Nephron progenitor cell (in vitro differentiated cells): ENCODE data around the gene KDM6A.

Source experiments
- DNase-seq: peaks from one replicate; pipeline ENCODE4 v3.0.0; 2021
- H3K27ac Mint-ChIP-seq: 2 replicates; pipeline ENCODE4 v1.8.0; 2021; ENCODE audit warnings: mild to moderate bottlenecking, moderate library complexity, mixed read lengths
- H3K27me3 Mint-ChIP-seq: 2 replicates; pipeline ENCODE4 v1.8.0; 2021; ENCODE audit warnings: mild to moderate bottlenecking, low read depth, mixed read lengths; ENCODE audit not compliant: poor library complexity
- H3K36me3 Mint-ChIP-seq: 2 replicates; pipeline ENCODE4 v1.8.0; 2021; ENCODE audit warnings: low read depth, mixed read lengths
- H3K4me1 Mint-ChIP-seq: 2 replicates; pipeline ENCODE4 v1.8.0; 2021; ENCODE audit warnings: mixed read lengths
- H3K4me3 Mint-ChIP-seq: 2 replicates; pipeline ENCODE4 v1.8.0; 2021; ENCODE audit warnings: mild to moderate bottlenecking, moderate library complexity, mixed read lengths
- H3K9me3 Mint-ChIP-seq: 2 replicates; pipeline ENCODE4 v1.8.0; 2021; ENCODE audit warnings: mild to moderate bottlenecking, moderate library complexity, mixed read lengths
- TF ChIP-seq, protein P1 (sequence below): fragments of 200-600 bp; sonication (generic); IDR thresholded peaks from 2 replicates; pipeline ENCODE4 v1.5.0; 2021; ENCODE audit warnings: antibody characterized with exemption

KDM6A gene

DNA sequence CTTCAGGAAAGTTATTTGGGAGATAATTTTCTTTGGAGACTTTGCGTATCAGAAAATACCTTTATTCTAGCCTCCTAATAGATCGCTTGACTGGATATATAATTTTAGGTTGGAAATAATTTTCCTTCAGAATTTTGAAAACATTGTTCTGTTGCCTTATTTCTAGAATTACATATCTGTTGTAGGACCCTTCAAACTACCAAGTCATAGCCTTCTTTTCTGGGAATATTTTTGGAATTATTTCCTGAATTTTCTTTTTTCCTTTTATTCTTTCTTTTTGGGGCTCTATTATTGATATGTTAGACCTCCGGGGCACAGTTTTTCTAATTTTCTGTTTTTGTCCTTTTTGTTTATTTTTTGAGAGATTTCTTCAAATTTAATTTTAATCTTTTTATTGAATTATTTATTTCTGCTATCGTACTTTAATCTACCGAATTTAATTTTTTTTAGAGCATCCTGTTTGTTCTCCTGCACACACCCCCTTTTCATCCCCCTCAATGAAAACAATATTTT, 100.5 kb downstream of the KDM6A start:
- no peaks in the 10 kb centered on the region for H3K27me3 Mint-ChIP-seq
- H3K9me3 Mint-ChIP-seq: peaks cover 78% of the 10 kb centered on the region
- H3K4me1 Mint-ChIP-seq: peaks cover 26% of the 10 kb centered on the region
- no peak overlapping the region for H3K4me3 Mint-ChIP-seq
- H3K36me3 Mint-ChIP-seq: peaks cover 63% of the 10 kb centered on the region
- no peak for DNase-seq
- no peak overlapping the region for H3K27ac Mint-ChIP-seq
- TF ChIP-seq, protein P1, sequence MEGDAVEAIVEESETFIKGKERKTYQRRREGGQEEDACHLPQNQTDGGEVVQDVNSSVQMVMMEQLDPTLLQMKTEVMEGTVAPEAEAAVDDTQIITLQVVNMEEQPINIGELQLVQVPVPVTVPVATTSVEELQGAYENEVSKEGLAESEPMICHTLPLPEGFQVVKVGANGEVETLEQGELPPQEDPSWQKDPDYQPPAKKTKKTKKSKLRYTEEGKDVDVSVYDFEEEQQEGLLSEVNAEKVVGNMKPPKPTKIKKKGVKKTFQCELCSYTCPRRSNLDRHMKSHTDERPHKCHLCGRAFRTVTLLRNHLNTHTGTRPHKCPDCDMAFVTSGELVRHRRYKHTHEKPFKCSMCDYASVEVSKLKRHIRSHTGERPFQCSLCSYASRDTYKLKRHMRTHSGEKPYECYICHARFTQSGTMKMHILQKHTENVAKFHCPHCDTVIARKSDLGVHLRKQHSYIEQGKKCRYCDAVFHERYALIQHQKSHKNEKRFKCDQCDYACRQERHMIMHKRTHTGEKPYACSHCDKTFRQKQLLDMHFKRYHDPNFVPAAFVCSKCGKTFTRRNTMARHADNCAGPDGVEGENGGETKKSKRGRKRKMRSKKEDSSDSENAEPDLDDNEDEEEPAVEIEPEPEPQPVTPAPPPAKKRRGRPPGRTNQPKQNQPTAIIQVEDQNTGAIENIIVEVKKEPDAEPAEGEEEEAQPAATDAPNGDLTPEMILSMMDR: no peak

- no peak for DNase-seq
- Mint-ChIP-seq H3K4me1 (peaks cover 26% of the 10 kb centered on the region), H3K36me3 (peaks cover 72% of the 10 kb centered on the region), H3K27ac (no peak overlapping the region), H3K9me3 (peaks cover 87% of the 10 kb centered on the region), H3K27me3 (no peaks in the 10 kb centered on the region), H3K4me3 (no peak overlapping the region)
- TF ChIP-seq, protein P1: no peak
Observed at GRCh38 chrX:44974451-44974850, 101.5 kb downstream of the KDM6A start.

DNA sequence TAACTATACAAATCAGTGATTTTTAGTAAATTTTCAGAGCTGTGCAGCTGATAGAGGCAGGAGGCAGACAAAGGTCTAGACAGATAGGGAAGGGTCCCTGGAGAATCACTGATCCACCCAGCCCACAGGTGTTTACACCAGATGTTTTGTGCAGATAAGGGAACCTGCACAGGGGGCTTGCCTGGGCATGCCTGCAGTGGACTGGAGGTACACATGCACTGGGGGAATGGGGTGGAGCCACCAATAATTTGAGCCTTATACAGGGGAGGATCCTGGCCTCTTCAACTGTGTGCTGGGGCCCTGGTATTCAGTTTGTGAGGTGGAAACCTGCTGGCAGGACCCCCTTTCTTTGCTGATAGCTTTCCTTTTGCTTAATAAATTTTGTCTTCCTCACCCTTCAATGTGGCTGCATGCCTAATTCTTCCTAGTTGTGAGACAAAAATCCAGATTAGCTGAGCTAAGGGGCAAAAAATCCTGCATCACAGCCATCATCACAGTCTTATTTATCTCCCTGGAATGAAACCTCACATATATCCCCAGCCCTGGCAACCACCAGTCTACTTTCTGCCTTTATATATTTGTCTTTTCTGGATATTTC, 102.8 kb downstream of the KDM6A start:
- Mint-ChIP-seq H3K4me1 (peaks cover 17% of the 10 kb centered on the region), H3K4me3 (no peak overlapping the region), H3K36me3 (peaks cover 82% of the 10 kb centered on the region), H3K27me3 (no peaks in the 10 kb centered on the region), H3K9me3 (peaks cover 89% of the 10 kb centered on the region), H3K27ac (no peak overlapping the region)
- TF ChIP-seq, protein P1: no peak
- DNase-seq: no peak

- Mint-ChIP-seq H3K36me3 (peaks cover 73% of the 10 kb centered on the region), H3K27me3 (no peaks in the 10 kb centered on the region), H3K4me1 (no peaks in the 10 kb centered on the region), H3K27ac (no peak overlapping the region), H3K9me3 (peaks cover 76% of the 10 kb centered on the region), H3K4me3 (no peak overlapping the region)
- no peak for DNase-seq
- TF ChIP-seq, protein P1: no peak
Observed at GRCh38 chrX:44978976-44979375, 106.0 kb downstream of the KDM6A start.

DNA sequence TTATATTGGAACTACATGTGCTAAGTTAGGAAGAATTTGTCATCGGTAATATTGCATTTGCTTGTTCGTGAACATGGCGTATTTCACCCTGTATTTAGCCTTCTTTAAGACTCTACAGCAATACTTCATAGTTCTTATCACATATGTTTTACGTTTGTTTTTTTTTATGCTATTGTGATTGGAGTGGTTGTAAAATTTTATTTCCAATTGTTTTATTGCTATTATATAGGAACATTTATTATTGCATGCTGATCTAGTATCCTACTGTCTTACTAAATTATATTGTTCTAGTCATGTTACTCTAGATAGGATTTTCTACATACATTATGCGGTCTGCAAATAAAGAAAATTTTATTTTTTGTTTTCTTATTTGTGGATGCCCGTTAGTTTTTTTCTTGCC, 107.4 kb downstream of the KDM6A start:
- TF ChIP-seq, protein P1: no peak
- Mint-ChIP-seq H3K36me3 (peaks cover 62% of the 10 kb centered on the region), H3K4me1 (no peaks in the 10 kb centered on the region), H3K9me3 (peaks cover 75% of the 10 kb centered on the region), H3K4me3 (no peak overlapping the region), H3K27ac (no peak overlapping the region), H3K27me3 (no peaks in the 10 kb centered on the region)
- no peak for DNase-seq

DNA sequence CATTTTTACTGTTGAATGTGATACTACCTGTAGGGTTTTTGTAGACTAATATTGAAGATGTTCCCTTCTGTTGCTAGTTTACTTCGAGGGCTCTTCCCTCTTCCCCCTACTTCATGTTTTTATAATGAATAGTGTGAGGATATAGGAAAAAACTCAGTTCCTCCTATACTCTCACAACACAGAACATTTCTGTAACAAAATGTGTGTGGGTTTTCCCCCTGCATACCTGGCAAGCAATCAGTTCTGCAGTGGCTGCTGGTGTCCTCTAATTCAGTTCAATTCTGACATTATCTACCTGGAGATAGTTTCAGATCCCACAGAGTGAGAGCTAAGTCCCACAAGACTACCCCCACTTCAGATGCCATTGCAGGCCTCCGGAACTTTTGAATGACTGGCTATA, 107.9 kb downstream of the KDM6A start:
- peaks cover 78% of the 10 kb centered on the region for H3K9me3 Mint-ChIP-seq
- no peak overlapping the region for H3K4me3 Mint-ChIP-seq
- TF ChIP-seq, protein P1: no peak
- H3K4me1 Mint-ChIP-seq: no peaks in the 10 kb centered on the region
- no peak for DNase-seq
- no peak overlapping the region for H3K27ac Mint-ChIP-seq
- H3K36me3 Mint-ChIP-seq: peaks cover 61% of the 10 kb centered on the region
- H3K27me3 Mint-ChIP-seq: no peaks in the 10 kb centered on the region
